ENCODE results near the gene CGB7.
"Not testable (repeated sequence)": the region's sequence is repeated elsewhere in the genome, so short reads cannot be mapped to it uniquely, and the experiment has no call there.

CGB7 gene

DNA sequence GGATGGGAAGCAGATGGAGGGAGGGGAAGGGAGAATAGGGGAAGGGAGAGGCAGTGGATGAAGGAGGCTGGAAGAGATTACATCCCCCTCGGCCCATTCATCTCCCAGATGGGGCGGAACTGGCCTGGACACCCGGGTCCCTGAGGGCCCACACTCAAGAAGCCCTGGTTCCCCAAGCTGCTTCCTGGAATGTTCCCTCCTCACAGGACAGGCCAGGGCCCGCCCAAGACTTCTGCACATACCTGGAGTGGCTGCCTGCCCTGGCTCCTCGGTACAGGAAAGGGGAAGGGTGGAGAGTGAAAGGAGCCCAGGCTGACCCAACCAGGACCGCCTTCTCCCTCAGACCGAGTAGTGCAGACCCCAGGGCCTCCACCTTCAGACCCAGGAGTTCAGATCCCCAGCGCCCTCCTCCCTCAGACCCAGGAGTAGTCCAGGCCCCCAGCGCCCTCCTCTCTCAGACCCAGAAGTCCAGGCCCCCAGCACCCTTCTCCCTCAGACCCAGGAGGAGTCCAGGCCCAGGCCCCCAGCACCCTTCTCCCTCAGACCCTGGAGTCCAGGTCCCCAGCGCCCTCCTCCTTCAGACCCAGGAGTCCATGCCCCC, 6.6 kb upstream of the CGB7 start:
- ChIA-PET POLR2A (no interaction called here), CTCF (interaction anchor here (0.7 kb wide), 1 partner anchor 70 kb away, joined by 3 read pairs; the partner anchor contains the start of gene RUVBL2)
- peak overlapping the region; percentile 43 for H3K4me3 ChIP-seq (ENCODE audit: low read depth, low read length)
- no peak for DNase-seq (ENCODE audit: low read depth, low spot score)
- TF ChIP-seq, protein P1, sequence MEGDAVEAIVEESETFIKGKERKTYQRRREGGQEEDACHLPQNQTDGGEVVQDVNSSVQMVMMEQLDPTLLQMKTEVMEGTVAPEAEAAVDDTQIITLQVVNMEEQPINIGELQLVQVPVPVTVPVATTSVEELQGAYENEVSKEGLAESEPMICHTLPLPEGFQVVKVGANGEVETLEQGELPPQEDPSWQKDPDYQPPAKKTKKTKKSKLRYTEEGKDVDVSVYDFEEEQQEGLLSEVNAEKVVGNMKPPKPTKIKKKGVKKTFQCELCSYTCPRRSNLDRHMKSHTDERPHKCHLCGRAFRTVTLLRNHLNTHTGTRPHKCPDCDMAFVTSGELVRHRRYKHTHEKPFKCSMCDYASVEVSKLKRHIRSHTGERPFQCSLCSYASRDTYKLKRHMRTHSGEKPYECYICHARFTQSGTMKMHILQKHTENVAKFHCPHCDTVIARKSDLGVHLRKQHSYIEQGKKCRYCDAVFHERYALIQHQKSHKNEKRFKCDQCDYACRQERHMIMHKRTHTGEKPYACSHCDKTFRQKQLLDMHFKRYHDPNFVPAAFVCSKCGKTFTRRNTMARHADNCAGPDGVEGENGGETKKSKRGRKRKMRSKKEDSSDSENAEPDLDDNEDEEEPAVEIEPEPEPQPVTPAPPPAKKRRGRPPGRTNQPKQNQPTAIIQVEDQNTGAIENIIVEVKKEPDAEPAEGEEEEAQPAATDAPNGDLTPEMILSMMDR (IDR thresholded peaks at IDR 0.05; ENCODE audit: insufficient read depth, low read length, missing control alignments) = no peak

- no peak overlapping the region for H3K4me3 ChIP-seq (ENCODE audit: low read depth, low read length)
- no peak for DNase-seq (ENCODE audit: low read depth, low spot score)
- TF ChIP-seq, protein P1 (IDR thresholded peaks at IDR 0.05; ENCODE audit: insufficient read depth, low read length, missing control alignments) = no peak
- ChIA-PET POLR2A (no interaction called here), CTCF (interaction anchor here (1.8 to 5.0 kb wide), 4 partner anchors 9 to 68 kb away, joined by 8 to 46 read pairs (median 14); partner anchors contain the start of genes GYS1 and RUVBL2)
These were observed 3.9 kb upstream of the CGB7 start for GRCh38 chr19:49061445-49061844.

DNA sequence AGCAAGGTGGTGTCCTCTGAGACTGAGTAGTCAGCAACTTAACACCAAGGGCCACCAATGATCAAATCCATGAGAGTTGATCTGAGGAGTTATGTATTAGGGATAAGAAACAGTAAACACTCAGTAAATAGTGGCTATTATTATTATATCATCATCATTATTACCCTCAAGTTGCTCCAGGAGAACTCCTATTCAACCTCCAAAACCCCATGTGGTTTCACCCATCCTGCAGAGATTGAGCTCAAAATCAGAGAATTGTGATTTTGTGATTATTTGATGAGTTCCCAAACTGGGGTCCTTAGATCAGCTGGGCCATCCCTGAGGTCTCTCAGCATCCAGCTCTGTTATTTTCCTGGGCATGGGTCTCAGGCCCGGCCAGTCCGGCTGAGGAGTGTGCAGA, 3.5 kb upstream of the CGB7 start:
- ChIA-PET CTCF (interaction anchor here (1.1 to 5.0 kb wide), 6 partner anchors 9 to 85 kb away, joined by 3 to 46 read pairs (median 9); partner anchors contain the start of genes GYS1 and RUVBL2), POLR2A (no interaction called here)
- no peak overlapping the region for H3K4me3 ChIP-seq (ENCODE audit: low read depth, low read length)
- DNase-seq (ENCODE audit: low read depth, low spot score) = no peak
- TF ChIP-seq, protein P1 (IDR thresholded peaks at IDR 0.05; ENCODE audit: insufficient read depth, low read length, missing control alignments) = no peak

DNA sequence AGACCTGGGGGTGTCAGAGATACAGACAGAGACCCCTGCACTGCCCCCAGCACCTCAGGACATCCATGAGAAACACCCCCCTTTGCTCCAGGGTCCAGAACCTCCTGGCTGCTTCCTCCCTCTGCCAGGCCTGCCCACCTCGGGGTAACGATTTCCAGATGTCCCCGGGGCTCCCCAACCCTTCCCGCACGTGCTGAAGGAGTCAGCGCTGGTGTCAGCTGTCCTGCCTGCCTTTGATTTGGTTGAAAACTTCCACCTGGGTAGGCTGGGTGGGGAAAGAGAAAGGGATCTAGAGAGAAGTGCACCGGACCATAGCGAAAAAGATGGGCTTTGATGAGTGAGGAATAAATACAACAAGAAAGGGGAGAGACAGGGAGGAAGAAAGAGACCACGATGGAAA, 1.5 kb upstream of the CGB7 start:
- ChIA-PET CTCF (interaction anchor here (0.9 to 5.0 kb wide), 4 partner anchors 15 to 66 kb away, joined by 3 to 46 read pairs (median 22); partner anchors contain the start of genes GYS1 and RUVBL2), POLR2A (no interaction called here)
- no peak overlapping the region for H3K4me3 ChIP-seq (ENCODE audit: low read depth, low read length)
- TF ChIP-seq, protein P1 (IDR thresholded peaks at IDR 0.05; ENCODE audit: insufficient read depth, low read length, missing control alignments) = no peak
- no peak for DNase-seq (ENCODE audit: low read depth, low spot score)

DNA sequence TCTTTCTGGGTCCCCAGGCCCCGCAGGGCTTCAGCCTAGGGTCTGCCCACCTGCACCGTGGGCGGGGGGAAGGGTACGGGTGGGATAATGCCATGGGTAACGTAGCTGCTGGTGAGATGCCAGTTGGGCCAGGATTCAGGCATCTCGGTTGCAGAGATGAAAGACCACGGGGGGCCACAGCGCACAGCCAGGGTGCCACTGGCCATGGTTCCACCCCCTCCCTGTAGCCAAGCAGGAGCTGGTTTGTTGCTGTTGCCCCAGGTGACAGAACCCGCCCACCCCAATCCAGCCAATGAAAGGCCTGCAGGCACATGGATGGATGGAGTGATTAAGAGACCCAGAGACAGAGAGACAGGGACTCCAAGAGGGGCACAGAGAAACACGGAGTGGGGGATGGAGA, 1.0 kb upstream of the CGB7 start:
- ChIA-PET POLR2A (interaction anchor here (1.3 kb wide), 1 partner anchor 67 kb away, joined by 6 read pairs; no protein-coding TSS in a partner anchor), CTCF (interaction anchor here (1.0 to 5.0 kb wide), 7 partner anchors 10 to 66 kb away, joined by 3 to 46 read pairs (median 5); partner anchors contain the start of genes GYS1 and RUVBL2)
- no peak overlapping the region for H3K4me3 ChIP-seq (ENCODE audit: low read depth, low read length)
- no peak for DNase-seq (ENCODE audit: low read depth, low spot score)
- TF ChIP-seq, protein P1 (IDR thresholded peaks at IDR 0.05; ENCODE audit: insufficient read depth, low read length, missing control alignments) = no peak

- POLR2A ChIA-PET = interaction anchor here (0.9 to 1.6 kb wide), 7 partner anchors 9 to 65 kb away, joined by 3 to 7 read pairs (median 4); partner anchors contain the start of genes GYS1 and RUVBL2
- peak overlapping the region; percentile 66 for H3K4me3 ChIP-seq (ENCODE audit: low read depth, low read length)
- not testable (repeated sequence) for DNase-seq (ENCODE audit: low read depth, low spot score)
- CTCF ChIA-PET = interaction anchor here (0.7 to 5.0 kb wide), 11 partner anchors 8 to 151 kb away, joined by 3 to 46 read pairs (median 5); partner anchors contain the start of genes GYS1, KCNA7 and RUVBL2
These were observed 500 bp downstream of the CGB7 start for GRCh38 chr19:49056902-49057596.

All from AG04449 (cell line).